HG03175 (cell line): ENCODE data around the gene CDC42SE1.

Experiments used
- ATAC-seq: cut with Tn5 transposase; IDR thresholded peaks from one replicate; pipeline ENCODE4 v1.9.1; 2021; ENCODE audit warnings: mild to moderate bottlenecking, moderate library complexity; ENCODE audit not compliant: unreplicated experiment

CDC42SE1 gene

GRCh38 chr1:151009674-151010345 is 49.6 kb downstream of the CDC42SE1 start:
- ATAC-seq, result no peak

- no peak for ATAC-seq
These were observed 50.2 kb downstream of the CDC42SE1 start for GRCh38 chr1:151009206-151009587.

- peak; percentile 71 for ATAC-seq
These were observed 50.9 kb downstream of the CDC42SE1 start, which contains the start of gene PRUNE1 for GRCh38 chr1:151008244-151009205. Gene PRUNE1 (plus strand): TSS chr1:151008449. CDS start chr1:151008633, 184 bp downstream.

GRCh38 chr1:151007853-151008243 is 51.6 kb downstream of the CDC42SE1 start:
- ATAC-seq, result no peak

GRCh38 chr1:151006327-151007052 is 52.9 kb downstream of the CDC42SE1 start, which contains the start of gene MINDY1:
Gene MINDY1 (minus strand): TSS chr1:151006902. CDS start chr1:151002617, 4,285 bp downstream.
- ATAC-seq, result peak; percentile 34

- ATAC-seq, result no peak
These were observed 53.6 kb downstream of the CDC42SE1 start for GRCh38 chr1:151005729-151006319.

- no peak for ATAC-seq
These were observed 56.2 kb downstream of the CDC42SE1 start for GRCh38 chr1:151003180-151003579.

- ATAC-seq, result no peak
These were observed 56.8 kb downstream of the CDC42SE1 start for GRCh38 chr1:151002611-151003010.

GRCh38 chr1:151002051-151002450 is 57.4 kb downstream of the CDC42SE1 start:
- ATAC-seq, result no peak

GRCh38 chr1:151001602-151002001 is 57.8 kb downstream of the CDC42SE1 start:
- no peak for ATAC-seq
